GM23338 (cell line): ENCODE data around the gene SORBS1. TPM values are rescaled to one million over a fixed set of nuclear protein-coding genes. Genes with fewer than 3 reads are reported as not detected.

ENCODE experiments used
- ATAC-seq: fragments of 200-7000 bp; cut with Tn5 transposase; 3 replicates; pipeline ENCODE4 v1.9.1; 2020
- DNase-seq: peaks from one replicate; pipeline ENCODE4 v3.0.0-alpha.2; 2015; ENCODE audit warnings: low spot score
- H2AFZ ChIP-seq: fragments of 200-600 bp; sonication (generic); 2 replicates; pipeline ENCODE4 v1.8.0; 2016; ENCODE audit warnings: antibody characterized with exemption, mild to moderate bottlenecking, moderate library complexity
- H3F3A ChIP-seq: fragments of 200-600 bp; sonication (generic); replicated peaks from 2 replicates; pipeline ENCODE4 v1.8.0; 2017; ENCODE audit warnings: antibody characterized with exemption, mixed run types, low read depth
- H3K27ac ChIP-seq: fragments of 200-600 bp; sonication (generic); 2 replicates; pipeline ENCODE4 v1.6.1; 2016; ENCODE audit warnings: low read depth
- H3K27me3 ChIP-seq: fragments of 200-600 bp; sonication (generic); 2 replicates; pipeline ENCODE4 v1.8.0; 2016; ENCODE audit warnings: mild to moderate bottlenecking, mixed run types, moderate library complexity; ENCODE audit not compliant: insufficient read depth
- H3K36me3 ChIP-seq: fragments of 200-600 bp; sonication (generic); 2 replicates; pipeline ENCODE4 v1.8.0; 2016; ENCODE audit warnings: mild to moderate bottlenecking; ENCODE audit not compliant: insufficient read depth
- H3K4me1 ChIP-seq: fragments of 200-600 bp; sonication (generic); 2 replicates; pipeline ENCODE4 v1.8.0; 2016; ENCODE audit warnings: mild to moderate bottlenecking, moderate library complexity; ENCODE audit not compliant: insufficient read depth
- H3K4me2 ChIP-seq: fragments of 200-600 bp; sonication (generic); 2 replicates; pipeline ENCODE4 v1.7.1; 2017; ENCODE audit warnings: mixed run types
- H3K4me3 ChIP-seq: fragments of 200-600 bp; sonication (generic); 2 replicates; pipeline ENCODE4 v1.6.1; 2016; ENCODE audit warnings: mixed run types
- H3K79me2 ChIP-seq: fragments of 200-600 bp; sonication (generic); replicated peaks from 2 replicates; pipeline ENCODE4 v1.8.0; 2017; ENCODE audit warnings: mild to moderate bottlenecking; ENCODE audit not compliant: insufficient read depth
- H3K9me2 ChIP-seq: fragments of 200-600 bp; sonication (generic); 2 replicates; pipeline ENCODE4 v1.8.0; 2017; ENCODE audit not compliant: insufficient read depth
- H4K20me1 ChIP-seq: fragments of 200-600 bp; sonication (generic); replicated peaks from 2 replicates; pipeline ENCODE4 v1.8.0; 2017; ENCODE audit warnings: mild to moderate bottlenecking; ENCODE audit not compliant: insufficient read depth
- H3K27ac Mint-ChIP-seq: 2 replicates; pipeline ENCODE4 v1.8.0; 2020; ENCODE audit warnings: inconsistent platforms, mild to moderate bottlenecking, moderate library complexity, mixed read lengths
- H3K27me3 Mint-ChIP-seq: 3 replicates; pipeline ENCODE4 v1.8.0; 2022; ENCODE audit warnings: low read depth, mild to moderate bottlenecking, moderate library complexity, mixed read lengths, inconsistent platforms; ENCODE audit not compliant: insufficient read depth, poor library complexity
- H3K36me3 Mint-ChIP-seq: 3 replicates; pipeline ENCODE4 v1.8.0; 2021; ENCODE audit warnings: low read depth, mild to moderate bottlenecking, inconsistent platforms, moderate library complexity, mixed read lengths
- H3K4me1 Mint-ChIP-seq: 3 replicates; pipeline ENCODE4 v1.8.0; 2020; ENCODE audit warnings: mild to moderate bottlenecking, inconsistent platforms, mixed read lengths
- H3K4me3 Mint-ChIP-seq: 3 replicates; pipeline ENCODE4 v1.8.0; 2021; ENCODE audit warnings: moderate library complexity, mild to moderate bottlenecking, inconsistent platforms, mixed read lengths
- H3K9me3 Mint-ChIP-seq: 3 replicates; pipeline ENCODE4 v1.8.0; 2020; ENCODE audit warnings: moderate library complexity, mild to moderate bottlenecking, inconsistent platforms, mixed read lengths
- CREB1 ChIP-seq: fragments of 250-450 bp; sonication (Bioruptor Pico); IDR thresholded peaks from 2 replicates; pipeline ENCODE4 v1.5.0; 2020; ENCODE audit warnings: low read depth, mild to moderate bottlenecking, moderate library complexity
- ETS1 ChIP-seq: IDR thresholded peaks from 2 replicates; pipeline ENCODE4 v1.6.1; 2016; ENCODE audit warnings: antibody characterized with exemption
- EZH2 ChIP-seq: fragments of 200-600 bp; sonication (generic); IDR thresholded peaks from one replicate; pipeline ENCODE4 v1.8.0; 2017; ENCODE audit warnings: antibody characterized with exemption, mild to moderate bottlenecking, low read depth; ENCODE audit not compliant: unreplicated experiment
- EZH2phosphoT487 ChIP-seq: fragments of 200-600 bp; sonication (generic); IDR thresholded peaks from one replicate; pipeline ENCODE4 v1.8.1; 2018; ENCODE audit warnings: antibody characterized with exemption; ENCODE audit not compliant: unreplicated experiment
- JUNB ChIP-seq: IDR thresholded peaks from one replicate; pipeline ENCODE4 v1.6.1; 2016; ENCODE audit warnings: antibody characterized with exemption; ENCODE audit not compliant: unreplicated experiment
- NANOG ChIP-seq: IDR thresholded peaks from 2 replicates; pipeline ENCODE4 v1.6.1; 2016; ENCODE audit warnings: antibody characterized with exemption, borderline replicate concordance
- POLR2AphosphoS5 ChIP-seq: IDR thresholded peaks from 2 replicates; pipeline ENCODE4 v1.6.1; 2016; ENCODE audit warnings: antibody characterized with exemption, low read depth
- STAT1 ChIP-seq: IDR thresholded peaks from one replicate; pipeline ENCODE4 v1.6.1; 2016; ENCODE audit warnings: antibody characterized with exemption; ENCODE audit not compliant: unreplicated experiment
- ZNF114 ChIP-seq: fragments of 250-450 bp; sonication (Bioruptor Pico); IDR thresholded peaks from 2 replicates; pipeline ENCODE4 v1.5.0; 2020; ENCODE audit warnings: mild to moderate bottlenecking, moderate library complexity
- ZNF331 ChIP-seq: fragments of 250-450 bp; sonication (Bioruptor Pico); IDR thresholded peaks from 2 replicates; pipeline ENCODE4 v1.5.0; 2020; ENCODE audit warnings: low read depth, mild to moderate bottlenecking, moderate library complexity
- polyA plus RNA-seq: library from polyadenylated mRNA; unstranded; fragments of >200 nt; fragmentation: Nextera tagmentation; extraction: Ambion mirVana; gene quantifications from 2 replicates; pipeline ENCODE4 v1.2.1, GENCODE V29; 2016
- total RNA-seq: library from RNA; depleted of rRNA; stranded (reverse); fragments of >200 nt; shearing (Covaris generic); gene quantifications from 2 replicates; pipeline ENCODE4 v1.2.3, GENCODE V29; 2014
- TF ChIP-seq, protein P1 (sequence below): IDR thresholded peaks from one replicate; pipeline ENCODE4 v1.6.1; 2018; ENCODE audit warnings: antibody characterized with exemption; ENCODE audit not compliant: unreplicated experiment
- TF ChIP-seq, protein P2 (sequence below), 2 experiments: fragments of 200-600 bp in 1 of 2; sonication (generic) in 1 of 2; conservative IDR thresholded peaks; 2 replicates each; pipeline versions ENCODE4 v1.5.1 to v1.6.1; 2016 to 2017; ENCODE audit warnings: antibody characterized with exemption in 2 of 2, low read depth in 2 of 2, mild to moderate bottlenecking in 2 of 2, moderate library complexity in 1 of 2
- TF ChIP-seq, protein P3 (sequence below): fragments of 250-450 bp; sonication (Bioruptor Pico); IDR thresholded peaks from 2 replicates; pipeline ENCODE4 v1.5.0; 2020; ENCODE audit warnings: mild to moderate bottlenecking, moderate library complexity

Gene SORBS1
- total and polyA plus RNA-seq, 2 experiments from 2014 or later = 47.7 to 51.5 TPM

DNA sequence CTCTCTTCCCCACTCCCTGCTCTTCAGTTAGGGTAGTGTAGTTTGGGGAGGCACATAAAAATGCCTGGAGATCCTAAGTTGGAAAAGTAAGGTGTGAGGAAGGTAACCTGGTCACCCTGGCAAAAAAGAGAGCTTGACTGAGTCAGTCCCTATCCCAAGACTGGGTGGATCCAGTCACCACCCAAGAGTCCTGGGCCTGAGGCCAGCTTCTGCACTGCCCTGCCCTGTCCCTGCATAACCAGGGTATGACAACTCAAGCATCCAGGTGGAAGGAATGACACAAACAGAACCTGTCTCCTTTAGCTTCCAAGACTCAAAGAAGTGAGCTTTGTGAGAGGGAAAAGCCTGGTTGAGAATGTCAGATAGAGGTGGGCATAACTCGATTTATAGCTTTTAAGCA, 26.9 kb upstream of the SORBS1 start:
- peaks cover 1% of the 10 kb centered on the region for H3K27me3 Mint-ChIP-seq
- Histone ChIP-seq H3K4me1 (no peaks in the 10 kb centered on the region), H3K4me3 (no peak overlapping the region), H4K20me1 (no peaks in the 10 kb centered on the region), H3K4me2 (no peak overlapping the region), H3K9me2 (no peaks in the 10 kb centered on the region), H3K27ac (no peak overlapping the region), H3K27me3 (no peaks in the 10 kb centered on the region), H3F3A (no peaks in the 10 kb centered on the region), H2AFZ (no peak overlapping the region), H3K36me3 (no peaks in the 10 kb centered on the region), H3K79me2 (no peaks in the 10 kb centered on the region)
- no peak overlapping the region for H3K27ac Mint-ChIP-seq
- ATAC-seq = no peak
- H3K36me3 Mint-ChIP-seq = no peaks in the 10 kb centered on the region
- no peak for TF ChIP-seq NANOG
- TF ChIP-seq, protein P1, sequence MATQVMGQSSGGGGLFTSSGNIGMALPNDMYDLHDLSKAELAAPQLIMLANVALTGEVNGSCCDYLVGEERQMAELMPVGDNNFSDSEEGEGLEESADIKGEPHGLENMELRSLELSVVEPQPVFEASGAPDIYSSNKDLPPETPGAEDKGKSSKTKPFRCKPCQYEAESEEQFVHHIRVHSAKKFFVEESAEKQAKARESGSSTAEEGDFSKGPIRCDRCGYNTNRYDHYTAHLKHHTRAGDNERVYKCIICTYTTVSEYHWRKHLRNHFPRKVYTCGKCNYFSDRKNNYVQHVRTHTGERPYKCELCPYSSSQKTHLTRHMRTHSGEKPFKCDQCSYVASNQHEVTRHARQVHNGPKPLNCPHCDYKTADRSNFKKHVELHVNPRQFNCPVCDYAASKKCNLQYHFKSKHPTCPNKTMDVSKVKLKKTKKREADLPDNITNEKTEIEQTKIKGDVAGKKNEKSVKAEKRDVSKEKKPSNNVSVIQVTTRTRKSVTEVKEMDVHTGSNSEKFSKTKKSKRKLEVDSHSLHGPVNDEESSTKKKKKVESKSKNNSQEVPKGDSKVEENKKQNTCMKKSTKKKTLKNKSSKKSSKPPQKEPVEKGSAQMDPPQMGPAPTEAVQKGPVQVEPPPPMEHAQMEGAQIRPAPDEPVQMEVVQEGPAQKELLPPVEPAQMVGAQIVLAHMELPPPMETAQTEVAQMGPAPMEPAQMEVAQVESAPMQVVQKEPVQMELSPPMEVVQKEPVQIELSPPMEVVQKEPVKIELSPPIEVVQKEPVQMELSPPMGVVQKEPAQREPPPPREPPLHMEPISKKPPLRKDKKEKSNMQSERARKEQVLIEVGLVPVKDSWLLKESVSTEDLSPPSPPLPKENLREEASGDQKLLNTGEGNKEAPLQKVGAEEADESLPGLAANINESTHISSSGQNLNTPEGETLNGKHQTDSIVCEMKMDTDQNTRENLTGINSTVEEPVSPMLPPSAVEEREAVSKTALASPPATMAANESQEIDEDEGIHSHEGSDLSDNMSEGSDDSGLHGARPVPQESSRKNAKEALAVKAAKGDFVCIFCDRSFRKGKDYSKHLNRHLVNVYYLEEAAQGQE = no peak
- TF ChIP-seq JUNB = no peak
- TF ChIP-seq ETS1 = no peak
- TF ChIP-seq, protein P2, sequence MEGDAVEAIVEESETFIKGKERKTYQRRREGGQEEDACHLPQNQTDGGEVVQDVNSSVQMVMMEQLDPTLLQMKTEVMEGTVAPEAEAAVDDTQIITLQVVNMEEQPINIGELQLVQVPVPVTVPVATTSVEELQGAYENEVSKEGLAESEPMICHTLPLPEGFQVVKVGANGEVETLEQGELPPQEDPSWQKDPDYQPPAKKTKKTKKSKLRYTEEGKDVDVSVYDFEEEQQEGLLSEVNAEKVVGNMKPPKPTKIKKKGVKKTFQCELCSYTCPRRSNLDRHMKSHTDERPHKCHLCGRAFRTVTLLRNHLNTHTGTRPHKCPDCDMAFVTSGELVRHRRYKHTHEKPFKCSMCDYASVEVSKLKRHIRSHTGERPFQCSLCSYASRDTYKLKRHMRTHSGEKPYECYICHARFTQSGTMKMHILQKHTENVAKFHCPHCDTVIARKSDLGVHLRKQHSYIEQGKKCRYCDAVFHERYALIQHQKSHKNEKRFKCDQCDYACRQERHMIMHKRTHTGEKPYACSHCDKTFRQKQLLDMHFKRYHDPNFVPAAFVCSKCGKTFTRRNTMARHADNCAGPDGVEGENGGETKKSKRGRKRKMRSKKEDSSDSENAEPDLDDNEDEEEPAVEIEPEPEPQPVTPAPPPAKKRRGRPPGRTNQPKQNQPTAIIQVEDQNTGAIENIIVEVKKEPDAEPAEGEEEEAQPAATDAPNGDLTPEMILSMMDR (conservative IDR thresholded peaks at IDR 0.05; ENCODE audit: low read depth in 2 of 2) = no peak
- TF ChIP-seq CREB1 (CRISPR knock-in tag) = no peak
- no peak for TF ChIP-seq EZH2phosphoT487
- TF ChIP-seq, protein P3, sequence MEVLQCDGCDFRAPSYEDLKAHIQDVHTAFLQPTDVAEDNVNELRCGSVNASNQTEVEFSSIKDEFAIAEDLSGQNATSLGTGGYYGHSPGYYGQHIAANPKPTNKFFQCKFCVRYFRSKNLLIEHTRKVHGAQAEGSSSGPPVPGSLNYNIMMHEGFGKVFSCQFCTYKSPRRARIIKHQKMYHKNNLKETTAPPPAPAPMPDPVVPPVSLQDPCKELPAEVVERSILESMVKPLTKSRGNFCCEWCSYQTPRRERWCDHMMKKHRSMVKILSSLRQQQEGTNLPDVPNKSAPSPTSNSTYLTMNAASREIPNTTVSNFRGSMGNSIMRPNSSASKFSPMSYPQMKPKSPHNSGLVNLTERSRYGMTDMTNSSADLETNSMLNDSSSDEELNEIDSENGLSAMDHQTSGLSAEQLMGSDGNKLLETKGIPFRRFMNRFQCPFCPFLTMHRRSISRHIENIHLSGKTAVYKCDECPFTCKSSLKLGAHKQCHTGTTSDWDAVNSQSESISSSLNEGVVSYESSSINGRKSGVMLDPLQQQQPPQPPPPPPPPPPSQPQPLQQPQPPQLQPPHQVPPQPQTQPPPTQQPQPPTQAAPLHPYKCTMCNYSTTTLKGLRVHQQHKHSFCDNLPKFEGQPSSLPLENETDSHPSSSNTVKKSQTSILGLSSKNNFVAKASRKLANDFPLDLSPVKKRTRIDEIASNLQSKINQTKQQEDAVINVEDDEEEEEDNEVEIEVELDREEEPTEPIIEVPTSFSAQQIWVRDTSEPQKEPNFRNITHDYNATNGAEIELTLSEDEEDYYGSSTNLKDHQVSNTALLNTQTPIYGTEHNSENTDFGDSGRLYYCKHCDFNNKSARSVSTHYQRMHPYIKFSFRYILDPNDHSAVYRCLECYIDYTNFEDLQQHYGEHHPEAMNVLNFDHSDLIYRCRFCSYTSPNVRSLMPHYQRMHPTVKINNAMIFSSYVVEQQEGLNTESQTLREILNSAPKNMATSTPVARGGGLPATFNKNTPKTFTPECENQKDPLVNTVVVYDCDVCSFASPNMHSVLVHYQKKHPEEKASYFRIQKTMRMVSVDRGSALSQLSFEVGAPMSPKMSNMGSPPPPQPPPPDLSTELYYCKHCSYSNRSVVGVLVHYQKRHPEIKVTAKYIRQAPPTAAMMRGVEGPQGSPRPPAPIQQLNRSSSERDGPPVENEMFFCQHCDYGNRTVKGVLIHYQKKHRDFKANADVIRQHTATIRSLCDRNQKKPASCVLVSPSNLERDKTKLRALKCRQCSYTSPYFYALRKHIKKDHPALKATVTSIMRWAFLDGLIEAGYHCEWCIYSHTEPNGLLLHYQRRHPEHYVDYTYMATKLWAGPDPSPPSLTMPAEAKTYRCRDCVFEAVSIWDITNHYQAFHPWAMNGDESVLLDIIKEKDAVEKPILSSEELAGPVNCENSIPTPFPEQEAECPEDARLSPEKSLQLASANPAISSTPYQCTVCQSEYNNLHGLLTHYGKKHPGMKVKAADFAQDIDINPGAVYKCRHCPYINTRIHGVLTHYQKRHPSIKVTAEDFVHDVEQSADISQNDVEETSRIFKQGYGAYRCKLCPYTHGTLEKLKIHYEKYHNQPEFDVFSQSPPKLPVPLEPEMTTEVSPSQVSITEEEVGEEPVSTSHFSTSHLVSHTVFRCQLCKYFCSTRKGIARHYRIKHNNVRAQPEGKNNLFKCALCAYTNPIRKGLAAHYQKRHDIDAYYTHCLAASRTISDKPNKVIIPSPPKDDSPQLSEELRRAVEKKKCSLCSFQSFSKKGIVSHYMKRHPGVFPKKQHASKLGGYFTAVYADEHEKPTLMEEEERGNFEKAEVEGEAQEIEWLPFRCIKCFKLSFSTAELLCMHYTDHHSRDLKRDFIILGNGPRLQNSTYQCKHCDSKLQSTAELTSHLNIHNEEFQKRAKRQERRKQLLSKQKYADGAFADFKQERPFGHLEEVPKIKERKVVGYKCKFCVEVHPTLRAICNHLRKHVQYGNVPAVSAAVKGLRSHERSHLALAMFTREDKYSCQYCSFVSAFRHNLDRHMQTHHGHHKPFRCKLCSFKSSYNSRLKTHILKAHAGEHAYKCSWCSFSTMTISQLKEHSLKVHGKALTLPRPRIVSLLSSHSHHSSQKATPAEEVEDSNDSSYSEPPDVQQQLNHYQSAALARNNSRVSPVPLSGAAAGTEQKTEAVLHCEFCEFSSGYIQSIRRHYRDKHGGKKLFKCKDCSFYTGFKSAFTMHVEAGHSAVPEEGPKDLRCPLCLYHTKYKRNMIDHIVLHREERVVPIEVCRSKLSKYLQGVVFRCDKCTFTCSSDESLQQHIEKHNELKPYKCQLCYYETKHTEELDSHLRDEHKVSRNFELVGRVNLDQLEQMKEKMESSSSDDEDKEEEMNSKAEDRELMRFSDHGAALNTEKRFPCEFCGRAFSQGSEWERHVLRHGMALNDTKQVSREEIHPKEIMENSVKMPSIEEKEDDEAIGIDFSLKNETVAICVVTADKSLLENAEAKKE = no peak
- TF ChIP-seq ZNF331 (CRISPR knock-in tag) = no peak
- TF ChIP-seq STAT1 = no peak
- TF ChIP-seq POLR2AphosphoS5 = no peak
- TF ChIP-seq EZH2 = no peak
- no peak for TF ChIP-seq ZNF114 (CRISPR knock-in tag)
- no peaks in the 10 kb centered on the region for H3K9me3 Mint-ChIP-seq
- H3K4me1 Mint-ChIP-seq = no peaks in the 10 kb centered on the region
- H3K4me3 Mint-ChIP-seq = no peak overlapping the region
- no peak for DNase-seq
